Prostate gland (tissue), 2 donors: ENCODE results near the gene GNAI2. TPM values are rescaled to one million over a fixed set of nuclear protein-coding genes. Genes with fewer than 3 reads are reported as not detected.

Source experiments
- DNase-seq: peaks from one replicate; pipeline ENCODE4 v3.0.0-alpha.2; 2019; ENCODE audit warnings: low spot score
- H3K27ac ChIP-seq, 2 donors: fragments of 200-600 bp; sonication (generic); 2 replicates each; pipeline ENCODE4 v1.5.1; 2017 to 2019
- H3K27me3 ChIP-seq: fragments of 200-600 bp; sonication (generic); replicated peaks from 2 replicates; pipeline ENCODE4 v1.5.1; 2019; ENCODE audit not compliant: insufficient read depth
- H3K36me3 ChIP-seq, 2 donors: fragments of 200-600 bp; sonication (generic); 1 replicate in 1 of 2; 2 replicates in 1 of 2; pipeline versions ENCODE4 v1.5.1 to v1.8.1; 2017 to 2019
- H3K4me1 ChIP-seq: fragments of 200-600 bp; sonication (generic); replicated peaks from 2 replicates; pipeline ENCODE4 v1.5.1; 2019
- H3K4me3 ChIP-seq, 2 donors: fragments of 200-600 bp; sonication (generic); 2 replicates each; pipeline ENCODE4 v1.5.1; 2017 to 2019
- H3K9me3 ChIP-seq: fragments of 200-600 bp; sonication (generic); 2 replicates; pipeline ENCODE4 v1.5.1; 2017
- POLR2A ChIP-seq: fragments of 450-650 bp; IDR thresholded peaks from one replicate; pipeline ENCODE4 v1.6.1; 2016; ENCODE audit warnings: antibody characterized with exemption, mild to moderate bottlenecking
- POLR2AphosphoS5 ChIP-seq: sonication (generic); formaldehyde crosslinking; IDR thresholded peaks from one replicate; pipeline ENCODE4 v1.6.1; 2017; ENCODE audit warnings: antibody characterized with exemption
- WGBS: methylation state at CpG from one replicate; pipeline ENCODE4 v1.1.5; 2018; 5-methylcytosine and 5-hydroxymethylcytosine counted together
- intact Hi-C: fragments of 100-400 bp; cut with DNase I; formaldehyde crosslinking; loops from one replicate; pipeline ENCODE4 v1.14.2; 2022
- total RNA-seq, 2 donors: library from RNA; depleted of rRNA; stranded (reverse); fragments of >200 nt; gene quantifications; one replicate each; pipeline ENCODE4 v1.1.0, GENCODE V29; 2016
- TF ChIP-seq, protein P1 (sequence below), 4 experiments: fragments of 200-600 bp in 2 of 4; fragments of 450-650 bp in 2 of 4; sonication (generic) in 2 of 4; IDR thresholded peaks; 1 replicate in 3 of 4; 2 replicates in 1 of 4; pipeline ENCODE4 v1.5.1; 2016 to 2019; ENCODE audit warnings: antibody characterized with exemption in 4 of 4, mild to moderate bottlenecking in 2 of 4, moderate library complexity in 2 of 4

Gene GNAI2
- total RNA-seq, 2 donors from 2014 or later = 118 to 301 TPM

DNA sequence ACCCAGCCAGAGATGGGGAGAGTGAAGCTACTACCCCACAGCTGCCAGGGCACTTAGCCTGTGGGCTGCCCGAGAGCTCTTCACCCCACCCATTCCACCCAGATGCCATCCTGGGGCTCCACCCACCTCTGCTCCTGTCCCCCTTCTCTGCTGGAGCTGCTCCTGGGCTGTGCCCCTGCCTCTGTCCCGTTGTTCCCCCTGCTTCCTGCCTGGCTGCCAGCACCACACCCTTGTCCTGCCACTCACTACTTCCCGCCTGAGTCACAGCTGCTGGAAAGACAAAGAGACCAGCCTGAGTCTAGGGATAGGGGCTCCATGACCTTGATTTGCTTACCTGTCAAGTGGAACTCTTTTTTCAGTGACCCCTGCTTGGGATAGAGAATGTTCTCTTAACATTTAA lies 12.4 kb downstream of the GNAI2 start:
- no peaks in the 10 kb centered on the region for H3K27me3 ChIP-seq
- H3K27ac ChIP-seq = no peak overlapping the region
- H3K4me1 ChIP-seq = peaks cover 4% of the 10 kb centered on the region
- 25% methylated on average over 3 of the region's 3 CpGs for WGBS
- no peak for DNase-seq
- H3K9me3 ChIP-seq = no peaks in the 10 kb centered on the region
- TF ChIP-seq POLR2AphosphoS5 = peak; percentile 32
- TF ChIP-seq, protein P1, sequence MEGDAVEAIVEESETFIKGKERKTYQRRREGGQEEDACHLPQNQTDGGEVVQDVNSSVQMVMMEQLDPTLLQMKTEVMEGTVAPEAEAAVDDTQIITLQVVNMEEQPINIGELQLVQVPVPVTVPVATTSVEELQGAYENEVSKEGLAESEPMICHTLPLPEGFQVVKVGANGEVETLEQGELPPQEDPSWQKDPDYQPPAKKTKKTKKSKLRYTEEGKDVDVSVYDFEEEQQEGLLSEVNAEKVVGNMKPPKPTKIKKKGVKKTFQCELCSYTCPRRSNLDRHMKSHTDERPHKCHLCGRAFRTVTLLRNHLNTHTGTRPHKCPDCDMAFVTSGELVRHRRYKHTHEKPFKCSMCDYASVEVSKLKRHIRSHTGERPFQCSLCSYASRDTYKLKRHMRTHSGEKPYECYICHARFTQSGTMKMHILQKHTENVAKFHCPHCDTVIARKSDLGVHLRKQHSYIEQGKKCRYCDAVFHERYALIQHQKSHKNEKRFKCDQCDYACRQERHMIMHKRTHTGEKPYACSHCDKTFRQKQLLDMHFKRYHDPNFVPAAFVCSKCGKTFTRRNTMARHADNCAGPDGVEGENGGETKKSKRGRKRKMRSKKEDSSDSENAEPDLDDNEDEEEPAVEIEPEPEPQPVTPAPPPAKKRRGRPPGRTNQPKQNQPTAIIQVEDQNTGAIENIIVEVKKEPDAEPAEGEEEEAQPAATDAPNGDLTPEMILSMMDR (IDR thresholded peaks at IDR 0.05) = no peak
- no peaks in the 10 kb centered on the region for H3K36me3 ChIP-seq
- no peak overlapping the region for H3K4me3 ChIP-seq
- intact Hi-C loops = no loop called here

DNA sequence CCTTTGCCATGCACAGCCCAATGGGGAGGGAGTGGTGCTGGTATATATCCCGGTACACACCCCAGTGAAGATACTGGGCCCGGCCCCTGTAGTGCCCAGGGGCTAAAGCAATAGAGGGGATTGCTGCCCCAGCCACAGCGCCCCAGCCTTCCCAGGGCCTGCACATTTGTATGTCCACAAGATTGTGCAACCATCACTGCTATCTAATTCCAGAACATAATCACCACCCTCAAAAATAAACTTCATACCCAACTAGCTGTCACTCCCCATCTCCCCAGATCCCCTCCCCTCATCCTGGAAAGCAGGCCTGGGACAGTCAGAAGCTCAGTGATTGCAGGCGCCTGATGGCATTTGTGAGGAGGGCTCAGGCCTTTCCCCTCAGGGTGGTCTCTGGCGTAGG lies 13.5 kb downstream of the GNAI2 start:
- TF ChIP-seq POLR2A = no peak
- no peak for DNase-seq
- Histone ChIP-seq H3K4me1 (peaks cover 4% of the 10 kb centered on the region), H3K27ac (no peak overlapping the region), H3K4me3 (no peak overlapping the region), H3K36me3 (no peaks in the 10 kb centered on the region), H3K9me3 (no peaks in the 10 kb centered on the region), H3K27me3 (no peaks in the 10 kb centered on the region)
- 86% methylated on average over 5 of the region's 5 CpGs for WGBS
- intact Hi-C loops = no loop called here

DNA sequence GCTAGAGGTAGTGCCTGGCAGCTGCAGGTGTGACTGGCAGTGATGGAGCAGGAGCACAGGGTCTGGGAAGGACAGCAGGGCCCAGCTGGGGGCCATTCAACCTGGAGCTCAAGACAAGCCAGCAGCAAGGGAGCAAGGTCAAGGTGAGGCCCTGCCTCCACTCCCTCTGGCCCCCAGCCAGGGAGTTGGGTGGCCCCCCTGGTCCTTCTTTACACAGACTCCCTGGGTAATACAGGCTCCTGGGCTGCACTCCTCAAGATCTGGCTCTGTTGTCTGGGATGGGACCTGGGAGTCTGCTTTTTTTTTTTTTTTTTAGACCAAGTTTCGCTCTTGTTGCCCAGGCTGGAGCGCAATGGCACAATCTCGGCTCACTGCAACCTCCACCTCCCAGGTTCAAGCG lies 14.5 kb downstream of the GNAI2 start:
- Histone ChIP-seq H3K36me3 (no peaks in the 10 kb centered on the region), H3K27me3 (no peaks in the 10 kb centered on the region), H3K4me1 (peaks cover 4% of the 10 kb centered on the region), H3K27ac (no peak overlapping the region), H3K4me3 (no peak overlapping the region), H3K9me3 (no peaks in the 10 kb centered on the region)
- no peak for DNase-seq
- TF ChIP-seq POLR2AphosphoS5 (no peak), POLR2A (no peak)
- TF ChIP-seq, protein P1 (IDR thresholded peaks at IDR 0.05) = no peak
- intact Hi-C loops = no loop called here
- WGBS = 95% methylated on average over 4 of the region's 4 CpGs

- 78% methylated on average over 6 of the region's 8 CpGs for WGBS
- Histone ChIP-seq H3K4me3 (no peak overlapping the region), H3K9me3 (no peaks in the 10 kb centered on the region), H3K27ac (no peak overlapping the region), H3K27me3 (no peaks in the 10 kb centered on the region), H3K4me1 (peaks cover 4% of the 10 kb centered on the region), H3K36me3 (peaks cover 1 to 2% of the 10 kb centered on the region in 2 donors)
- TF ChIP-seq, protein P1 (IDR thresholded peaks at IDR 0.05) = no peak
- TF ChIP-seq POLR2AphosphoS5 = no peak
- TF ChIP-seq POLR2A = no peak
- no peak for DNase-seq
- intact Hi-C loops = no loop called here
Measured at GRCh38 chr3:50251220-50251619, 15.2 kb downstream of the GNAI2 start.

- H3K36me3 ChIP-seq = peaks cover 19 to 21% of the 10 kb centered on the region in 2 donors
- H3K4me3 ChIP-seq = no peak overlapping the region
- H3K9me3 ChIP-seq = no peaks in the 10 kb centered on the region
- no peaks in the 10 kb centered on the region for H3K27me3 ChIP-seq
- intact Hi-C loops = no loop called here
- H3K4me1 ChIP-seq = peaks cover 3% of the 10 kb centered on the region
- 58% methylated on average over 8 of the region's 8 CpGs for WGBS
- H3K27ac ChIP-seq = peak overlapping the region; percentile 42 to 57
- TF ChIP-seq POLR2AphosphoS5 (peak; percentile 63), POLR2A (peak; percentile 41)
- TF ChIP-seq, protein P1 (IDR thresholded peaks at IDR 0.05) = no peak
- no peak for DNase-seq
Measured at GRCh38 chr3:50254577-50255250, 18.7 kb downstream of the GNAI2 start.
